ENCODE measurements around the gene RPL23. TPM values are rescaled to one million over a fixed set of nuclear protein-coding genes. Genes with fewer than 3 reads are reported as not detected.
A peak's percentile ranks its signal among the peaks of the same experiment; 100 is the strongest.

Gene RPL23
- total and polyA plus RNA-seq, 10 of the 15 experiments (the other 5 are each of a cell fraction or from before 2014, with no cell fraction given), result 2,200 to 4,821 (median 3,043) TPM

GRCh38 chr17:38874505-38875400 is 21.2 kb upstream of the RPL23 start (continued):
- TF ChIP-seq HCFC1 (IDR thresholded peaks at IDR 0.05; ENCODE audit: low read length), result no peak
- no peak for TF ChIP-seq BHLHE40 (IDR thresholded peaks at IDR 0.05; ENCODE audit: borderline replicate concordance in 1 of 2, low read depth in 2 of 2, low read length in 1 of 2)
- TF ChIP-seq ZZZ3 (IDR thresholded peaks at IDR 0.05; ENCODE audit: control insufficient read depth, insufficient read length, low read depth), result no peak
- TF ChIP-seq NR2F1 (conservative IDR thresholded peaks at IDR 0.05), result no peak
- no peak for TF ChIP-seq JUND (IDR thresholded peaks at IDR 0.05; ENCODE audit: low read depth, low read length)

DNA sequence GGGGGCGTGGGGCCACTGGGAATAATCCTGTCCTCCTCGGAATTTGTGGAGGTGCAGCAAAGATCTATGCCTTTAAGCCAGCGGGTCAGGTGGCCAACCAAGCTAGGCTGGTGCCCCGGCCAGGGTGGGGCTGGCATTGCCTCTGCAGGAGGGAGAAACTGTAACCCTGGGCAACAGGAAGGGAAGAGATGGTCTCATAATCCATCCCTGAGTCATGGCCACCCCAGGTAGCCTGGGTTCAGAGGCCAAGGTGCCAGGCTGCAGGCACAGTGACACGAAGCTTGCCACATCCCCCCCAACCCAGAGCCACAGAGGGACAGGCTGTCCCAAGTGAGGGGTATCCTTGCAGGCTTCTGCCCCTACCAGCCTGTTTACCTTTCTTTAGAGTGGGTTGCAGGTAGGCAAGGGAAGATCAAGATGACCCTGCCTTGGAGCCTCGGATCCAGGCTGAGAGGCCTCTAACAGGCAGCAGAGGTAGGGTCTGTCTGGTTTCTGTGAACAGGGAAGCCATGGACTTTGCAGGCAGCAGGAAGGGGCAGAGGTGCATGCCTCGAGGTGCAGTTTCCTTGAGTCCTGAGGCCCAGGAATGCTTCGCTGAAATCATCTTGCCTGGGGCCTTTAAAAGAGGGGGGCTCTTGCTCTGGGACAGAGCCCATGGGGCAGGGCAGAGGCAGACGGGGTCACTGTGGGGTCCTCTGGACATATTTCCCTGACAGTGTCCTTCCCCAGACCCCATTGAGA is 20.3 kb upstream of the RPL23 start:
- no peak for DNase-seq (ENCODE audit: low read depth, low spot score)
- FAIRE-seq, result no peak
- TF ChIP-seq ZNF384 (IDR thresholded peaks at IDR 0.05; ENCODE audit: borderline replicate concordance, low read depth, low read length) (no peak), RAD51 (IDR thresholded peaks at IDR 0.05) (no peak), MLLT1 (IDR thresholded peaks at IDR 0.05) (no peak), SMC3 (IDR thresholded peaks at IDR 0.05; ENCODE audit: borderline replicate concordance, low read length) (no peak), ZNF217 (IDR thresholded peaks at IDR 0.05) (no peak), CBX3 (IDR thresholded peaks at IDR 0.05; ENCODE audit: borderline replicate concordance, low read depth) (no peak), BMI1 (IDR thresholded peaks at IDR 0.05; ENCODE audit: borderline replicate concordance) (no peak)
- TF ChIP-seq, protein P1, sequence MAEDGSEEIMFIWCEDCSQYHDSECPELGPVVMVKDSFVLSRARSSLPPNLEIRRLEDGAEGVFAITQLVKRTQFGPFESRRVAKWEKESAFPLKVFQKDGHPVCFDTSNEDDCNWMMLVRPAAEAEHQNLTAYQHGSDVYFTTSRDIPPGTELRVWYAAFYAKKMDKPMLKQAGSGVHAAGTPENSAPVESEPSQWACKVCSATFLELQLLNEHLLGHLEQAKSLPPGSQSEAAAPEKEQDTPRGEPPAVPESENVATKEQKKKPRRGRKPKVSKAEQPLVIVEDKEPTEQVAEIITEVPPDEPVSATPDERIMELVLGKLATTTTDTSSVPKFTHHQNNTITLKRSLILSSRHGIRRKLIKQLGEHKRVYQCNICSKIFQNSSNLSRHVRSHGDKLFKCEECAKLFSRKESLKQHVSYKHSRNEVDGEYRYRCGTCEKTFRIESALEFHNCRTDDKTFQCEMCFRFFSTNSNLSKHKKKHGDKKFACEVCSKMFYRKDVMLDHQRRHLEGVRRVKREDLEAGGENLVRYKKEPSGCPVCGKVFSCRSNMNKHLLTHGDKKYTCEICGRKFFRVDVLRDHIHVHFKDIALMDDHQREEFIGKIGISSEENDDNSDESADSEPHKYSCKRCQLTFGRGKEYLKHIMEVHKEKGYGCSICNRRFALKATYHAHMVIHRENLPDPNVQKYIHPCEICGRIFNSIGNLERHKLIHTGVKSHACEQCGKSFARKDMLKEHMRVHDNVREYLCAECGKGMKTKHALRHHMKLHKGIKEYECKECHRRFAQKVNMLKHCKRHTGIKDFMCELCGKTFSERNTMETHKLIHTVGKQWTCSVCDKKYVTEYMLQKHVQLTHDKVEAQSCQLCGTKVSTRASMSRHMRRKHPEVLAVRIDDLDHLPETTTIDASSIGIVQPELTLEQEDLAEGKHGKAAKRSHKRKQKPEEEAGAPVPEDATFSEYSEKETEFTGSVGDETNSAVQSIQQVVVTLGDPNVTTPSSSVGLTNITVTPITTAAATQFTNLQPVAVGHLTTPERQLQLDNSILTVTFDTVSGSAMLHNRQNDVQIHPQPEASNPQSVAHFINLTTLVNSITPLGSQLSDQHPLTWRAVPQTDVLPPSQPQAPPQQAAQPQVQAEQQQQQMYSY (CRISPR knock-in tag; IDR thresholded peaks at IDR 0.05), result no peak

More for the DNA sequence above, 20.3 kb upstream of the RPL23 start:
- intact Hi-C loops (cut with micrococcal nuclease; ENCODE audit: unreplicated experiment) (loop anchor here (10.0 kb wide), 1 partner anchor 111 kb away; no protein-coding TSS in a partner anchor), in situ Hi-C loops (cut with MboI) (no loop called here)
- Histone ChIP-seq H3K9ac (ENCODE audit: control insufficient read depth, insufficient read depth, low read length) (peak overlapping the region; percentile 28; the same call in 1 of the 2 replicates), H3K4me2 (ENCODE audit: control insufficient read depth, insufficient read depth) (peak overlapping the region; percentile 31; the same call in 1 of the 2 replicates), H2AFZ (ENCODE audit: control insufficient read depth, low read depth, low read length) (no peak overlapping the region), H3K4me3 (0 out of 2 replicates have a peak overlapping the region, but pooled peaks have one; percentile 26), H4K20me1 (ENCODE audit: control insufficient read depth, insufficient read depth) (peaks cover 10% of the 10 kb centered on the region; the same call in 1 of the 2 replicates), H3K36me3 (ENCODE audit: control insufficient read depth in 2 of 2, insufficient read depth in 2 of 2, low read length in 1 of 2) (peaks cover 2 to 18% of the 10 kb centered on the region in 2 experiments; a peak in 3 of 4 replicates), H3K4me1 (ENCODE audit: control insufficient read depth, insufficient read depth, low read length) (peaks cover 25% of the 10 kb centered on the region), H3K9me3 (replicated peaks; ENCODE audit: control insufficient read depth, insufficient read depth, low read length) (no peaks in the 10 kb centered on the region), H3K79me2 (ENCODE audit: control insufficient read depth, insufficient read depth, low read length) (peaks cover 71% of the 10 kb centered on the region), H3K27ac (ENCODE audit: control insufficient read depth, insufficient read depth) (no peak overlapping the region), H3K27me3 (replicated peaks in 1 of 2; ENCODE audit: control insufficient read depth in 2 of 2, insufficient read depth in 2 of 2, low read length in 1 of 2) (no peaks in the 10 kb centered on the region)
- RAD21 ChIA-PET (ENCODE audit: unreplicated experiment), result interaction anchor here (0.6 to 2.8 kb wide), 5 partner anchors 24 to 626 kb away, joined by 3 to 7 read pairs (median 3); partner anchors contain the start of gene LASP1NB
- SMC1A ChIA-PET (ENCODE audit: uncharacterized antibody, unreplicated experiment), result interaction anchor here (0.8 to 3.3 kb wide), 8 partner anchors 8 to 197 kb away, joined by 3 to 31 read pairs (median 4); partner anchors contain the start of gene CWC25
- CTCF ChIA-PET, result interaction anchor here (0.5 to 4.6 kb wide), 4 partner anchors 11 to 119 kb away, joined by 3 to 59 read pairs (median 3); no protein-coding TSS in a partner anchor
- no peak for ATAC-seq
- POLR2A ChIA-PET, result interaction anchor here (0.6 kb wide), 1 partner anchor 26 kb away, joined by 7 read pairs; no protein-coding TSS in a partner anchor
- 73% methylated on average over 9 of the region's 9 CpGs for WGBS (ENCODE audit: insufficient coverage, insufficient replicate concordance, low lambda C conversion rate, missing lambda C conversion rate)
- no TSS peak for BruUV-seq (replicated peaks)

Data from GM12878 (cell line).